ENCODE results near the gene EDN2.

Gene EDN2

GRCh38 chr1:41484402-41485241 lies at the start of gene EDN2:
Gene EDN2 (minus strand): TSS chr1:41484683. CDS start chr1:41484601, 82 bp downstream.
- DNase-seq = no peak

GRCh38 chr1:41533731-41534080 lies 49.2 kb upstream of the EDN2 start:
- DNase-seq = no peak

- no peak for DNase-seq
These were observed 48.7 kb upstream of the EDN2 start for GRCh38 chr1:41533016-41533730.

- no peak for DNase-seq
These were observed 47.9 kb upstream of the EDN2 start for GRCh38 chr1:41532206-41532975.

- DNase-seq = no peak
These were observed 45.9 kb upstream of the EDN2 start for GRCh38 chr1:41530411-41530810.

- no peak for DNase-seq
These were observed 45.3 kb upstream of the EDN2 start for GRCh38 chr1:41529621-41530395.

GRCh38 chr1:41528726-41529605 lies 44.5 kb upstream of the EDN2 start:
- DNase-seq = no peak

GRCh38 chr1:41528106-41528505 lies 43.6 kb upstream of the EDN2 start:
- DNase-seq = no peak

- DNase-seq = no peak
These were observed 42.6 kb upstream of the EDN2 start for GRCh38 chr1:41526956-41527561.

- DNase-seq = no peak
These were observed 41.6 kb upstream of the EDN2 start for GRCh38 chr1:41525891-41526587.

GRCh38 chr1:41524676-41525675 lies 40.5 kb upstream of the EDN2 start:
- DNase-seq = no peak

GRCh38 chr1:41523949-41524675 lies 39.6 kb upstream of the EDN2 start:
- DNase-seq = no peak

- DNase-seq = no peak
These were observed 38.6 kb upstream of the EDN2 start for GRCh38 chr1:41523071-41523470.

GRCh38 chr1:41521766-41522165 lies 37.3 kb upstream of the EDN2 start:
- no peak for DNase-seq

- DNase-seq = no peak
These were observed 36.7 kb upstream of the EDN2 start for GRCh38 chr1:41520951-41521752.

- DNase-seq = no peak
These were observed 35.2 kb upstream of the EDN2 start for GRCh38 chr1:41519667-41520066.

GRCh38 chr1:41518471-41518870 lies 34.0 kb upstream of the EDN2 start:
- DNase-seq = no peak

GRCh38 chr1:41517062-41517438 lies 32.6 kb upstream of the EDN2 start:
- no peak for DNase-seq
